Stimulated activated CD8-positive, alpha-beta memory T cell treated with anti-CD3 and anti-CD28 coated beads, Interleukin-2, amount 100 ng/mL, for 1 hour (primary cell): ENCODE results near the gene DMKN.

Experiments used
- DNase-seq, 2 donors: peaks; one replicate each; pipeline ENCODE4 v3.0.0-alpha.2; 2020; ENCODE audit warnings: low read depth in 2 of 2

DMKN gene

DNA sequence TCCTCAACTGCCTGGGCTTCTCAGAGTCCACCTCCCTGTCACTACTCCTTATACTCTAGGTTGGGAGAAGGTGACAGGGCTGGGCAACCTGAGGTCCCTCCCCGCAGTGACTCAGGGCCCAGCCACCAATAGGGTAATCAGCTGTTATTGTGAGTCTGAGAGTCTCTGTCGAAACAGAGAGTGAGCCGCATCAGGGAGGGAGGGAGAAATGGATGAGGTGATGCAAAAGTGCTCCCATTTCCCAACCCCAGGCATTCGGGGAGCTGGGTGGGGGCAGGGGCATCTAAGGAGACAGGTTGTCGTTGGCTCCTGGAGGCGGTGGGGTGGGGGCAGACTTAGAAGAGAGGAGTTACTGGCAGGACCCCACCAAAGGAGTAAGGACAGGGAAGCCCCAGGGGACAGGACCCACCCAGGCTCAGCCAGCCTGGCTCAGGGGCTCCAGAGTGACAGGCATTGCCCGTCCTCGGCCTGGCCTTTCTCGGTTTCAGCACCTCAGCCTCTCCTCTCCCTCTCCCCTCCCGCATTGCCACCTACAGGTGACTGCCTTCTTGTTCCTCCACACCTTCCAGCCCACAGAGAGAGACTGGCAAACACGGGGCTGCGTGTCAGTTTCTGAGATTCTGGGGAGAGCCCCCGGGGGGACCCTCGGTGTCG, at the start of gene DMKN:
TSS of gene DMKN (minus strand) at position 22 of the 654 bp plus-strand sequence. CDS start 174 bp downstream, outside the sequence.
- no peak for DNase-seq

- DNase-seq: no peak
These were observed 49.3 kb upstream of the DMKN start for GRCh38 chr19:35562776-35563175.

- DNase-seq: no peak
These were observed 48.9 kb upstream of the DMKN start for GRCh38 chr19:35562336-35562735.

DNA sequence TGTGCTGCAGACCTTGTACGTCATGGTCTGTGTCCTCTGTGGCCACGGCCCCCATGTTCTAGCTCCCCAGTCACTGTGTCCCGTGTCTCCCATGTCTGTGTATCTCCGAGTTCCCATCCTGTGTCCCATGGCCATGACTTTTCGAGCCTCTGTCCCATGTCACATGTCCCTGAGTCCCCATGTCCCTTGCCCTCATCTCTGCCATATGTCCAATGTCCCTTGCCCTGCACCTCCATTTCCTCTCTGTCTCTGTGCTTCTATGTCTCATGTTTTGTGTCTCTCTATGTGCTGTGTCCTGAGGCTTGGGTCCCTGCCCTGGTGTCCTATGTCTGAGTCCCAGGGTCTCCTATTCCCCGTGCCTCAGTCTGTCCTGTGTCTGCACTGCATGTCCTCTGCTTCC, 48.0 kb upstream of the DMKN start:
- no peak for DNase-seq

DNA sequence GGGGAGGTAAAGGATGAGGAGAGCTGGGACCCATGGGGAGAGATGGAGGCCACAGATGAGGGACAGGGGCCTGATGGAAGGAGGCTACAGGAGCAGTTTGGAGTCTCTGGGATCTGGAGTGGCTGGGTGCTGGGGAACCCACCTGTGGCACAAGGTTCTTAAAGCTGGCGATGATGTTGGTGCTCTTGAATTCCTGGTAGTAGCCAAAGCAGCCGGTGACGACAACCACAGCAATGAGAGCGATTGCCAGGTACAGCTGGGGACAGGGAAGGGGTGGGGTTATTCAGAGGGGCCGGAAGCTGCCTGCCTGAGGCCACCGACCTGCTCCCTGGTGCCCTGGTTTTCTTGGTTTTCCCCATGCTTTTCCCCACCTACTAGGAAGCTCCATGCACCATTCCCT, 47.2 kb upstream of the DMKN start:
- DNase-seq: no peak

GRCh38 chr19:35560271-35560670, 46.8 kb upstream of the DMKN start:
- DNase-seq: no peak

- DNase-seq: no peak
These were observed 46.3 kb upstream of the DMKN start for GRCh38 chr19:35559781-35560180.

- no peak for DNase-seq
These were observed 45.8 kb upstream of the DMKN start for GRCh38 chr19:35559281-35559659.

DNA sequence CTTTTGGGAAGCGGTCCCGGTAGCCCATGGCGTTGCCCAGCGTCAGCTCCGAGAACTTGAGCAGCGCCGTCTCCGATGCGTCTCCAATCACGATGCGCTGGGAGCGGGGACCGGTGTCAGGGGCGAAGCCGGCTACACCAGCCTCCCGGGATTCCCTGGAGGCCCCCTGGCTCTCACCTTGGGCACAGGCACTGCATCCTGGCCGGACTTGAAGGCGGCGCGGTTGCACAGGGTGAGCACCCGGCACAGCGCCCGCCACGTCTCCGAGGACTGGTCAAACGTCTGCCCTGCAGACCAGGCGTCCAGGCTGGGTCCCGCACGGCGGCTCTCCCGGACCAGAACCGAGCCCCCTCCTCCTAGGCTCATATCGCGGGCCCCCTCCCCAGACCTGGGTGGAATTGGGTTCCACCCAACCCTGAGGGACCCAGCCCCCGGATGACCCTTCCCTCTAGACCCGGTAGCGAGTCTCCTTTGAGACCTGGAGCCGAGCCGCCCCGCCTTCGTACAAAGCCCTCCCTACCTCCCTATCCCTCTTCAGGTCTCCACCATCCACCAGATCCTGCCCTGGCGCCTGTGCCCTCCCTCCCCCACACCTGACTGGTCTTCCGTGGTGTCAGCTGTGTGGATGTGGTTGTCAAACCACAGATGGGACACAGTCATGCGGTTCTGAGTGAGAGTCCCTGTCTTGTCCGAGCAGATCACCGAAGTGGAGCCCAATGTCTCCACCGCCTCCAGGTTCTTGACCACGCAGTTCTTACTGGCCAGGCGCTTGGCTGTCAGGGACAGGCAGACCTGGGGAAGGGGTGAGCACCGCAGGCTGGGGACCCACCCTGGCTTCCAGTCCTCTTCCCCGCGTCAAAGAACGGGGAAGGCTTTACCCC, 45.2 kb upstream of the DMKN start:
- DNase-seq: no peak

DNA sequence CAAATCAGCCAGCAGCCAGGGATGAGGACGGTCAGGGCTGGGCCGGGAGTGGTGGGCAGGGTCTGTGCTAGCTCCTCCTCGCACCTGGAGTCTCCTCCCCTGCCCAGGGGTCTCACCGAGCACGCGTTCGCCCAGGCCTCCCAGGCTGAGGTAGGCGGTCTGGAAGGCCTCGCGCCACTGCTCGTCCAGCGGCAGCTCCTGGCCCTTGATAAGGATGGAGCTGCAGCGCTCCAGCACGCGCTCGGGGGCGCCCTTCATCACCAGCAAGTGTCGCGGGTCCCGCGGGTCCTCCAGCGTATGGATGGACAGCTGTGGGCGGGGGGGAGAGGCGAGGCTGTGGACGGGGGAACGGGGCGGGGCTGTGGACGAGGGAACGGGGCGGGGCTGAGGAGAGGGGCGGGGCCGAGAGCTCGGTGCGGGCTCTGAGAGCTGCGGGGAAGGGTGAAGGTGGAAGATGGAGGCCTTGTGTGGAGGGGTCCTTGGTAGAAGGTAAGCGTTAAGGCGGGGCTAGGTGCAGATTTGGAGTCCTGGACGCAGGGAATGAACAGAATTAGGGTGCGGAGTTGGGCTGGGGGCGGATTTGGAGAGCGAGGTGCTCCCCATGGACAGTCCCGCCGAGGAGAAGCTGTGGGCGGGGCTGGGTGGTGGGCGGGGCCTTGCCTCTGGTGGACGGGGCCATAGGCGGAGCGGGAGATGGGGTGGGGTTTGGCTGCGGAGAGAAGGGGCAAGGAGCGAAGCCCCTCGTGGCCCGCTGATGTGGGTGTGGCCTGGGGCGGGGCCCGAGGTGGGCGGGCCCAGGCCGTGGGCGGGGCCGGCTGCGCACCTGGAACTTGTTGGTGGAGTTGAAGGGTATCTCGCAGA, 44.3 kb upstream of the DMKN start:
- DNase-seq: peak in 1 of 2 donors; percentile 26

GRCh38 chr19:35556846-35557538, 43.5 kb upstream of the DMKN start:
- no peak for DNase-seq

DNA sequence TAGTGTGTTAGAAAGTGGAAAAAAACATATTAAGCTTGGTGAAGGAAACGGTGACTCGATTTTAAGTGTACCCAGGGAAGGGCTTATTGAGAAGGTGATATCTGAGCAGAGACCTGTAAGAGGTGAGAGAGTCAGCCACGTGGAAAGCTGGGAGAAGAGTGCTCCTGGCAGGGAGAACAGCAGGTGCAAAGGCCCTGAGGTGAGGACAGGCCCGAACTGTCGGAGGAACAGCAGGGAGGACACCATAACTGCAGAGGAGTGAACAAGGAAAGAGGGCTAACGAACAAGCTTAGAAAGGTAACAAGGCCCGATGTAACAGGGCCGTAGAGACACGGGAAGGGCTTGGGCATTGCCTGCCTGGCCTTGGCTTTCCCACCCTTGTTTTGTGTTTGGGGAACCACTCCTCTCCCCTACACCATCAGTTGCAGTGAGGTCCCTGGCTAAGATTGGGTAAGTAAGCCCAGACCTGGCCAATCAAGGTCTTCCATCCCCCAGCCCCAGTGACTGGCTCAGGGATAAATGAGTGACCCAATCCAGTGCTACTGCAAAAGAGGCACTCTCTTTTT, 42.7 kb upstream of the DMKN start:
- no peak for DNase-seq

DNA sequence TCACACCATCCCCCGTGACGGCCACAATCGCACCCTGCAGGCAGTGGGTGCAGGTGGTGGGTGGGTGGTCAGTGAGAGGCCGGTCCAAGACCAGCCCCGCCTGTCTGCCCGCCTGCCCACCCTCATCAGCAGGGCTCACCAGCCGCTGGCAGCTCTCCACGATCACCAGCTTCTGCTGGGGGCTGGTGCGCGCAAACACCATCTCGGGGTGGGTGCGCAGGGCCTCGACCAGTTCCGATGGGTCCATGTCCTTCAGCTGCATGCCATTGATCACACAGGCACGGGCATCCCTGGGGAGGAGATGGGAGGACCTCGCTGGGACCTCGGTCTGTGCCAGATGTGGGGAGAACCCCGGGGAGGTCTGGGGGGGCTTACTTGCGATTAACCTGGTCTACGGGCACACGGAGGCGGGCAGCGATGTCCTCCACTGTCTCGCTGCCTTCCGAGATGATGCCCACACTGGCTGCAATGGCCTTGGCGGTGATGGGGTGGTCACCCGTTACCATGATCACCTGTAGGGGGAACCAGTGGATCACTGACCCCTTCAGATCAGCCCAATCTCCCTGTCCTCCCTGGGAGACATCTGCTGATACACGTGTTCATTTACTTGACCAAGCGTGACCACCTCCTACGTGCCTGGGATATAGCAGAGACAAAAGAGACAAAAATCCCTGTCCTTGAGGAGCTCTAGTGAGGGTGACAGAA, 42.0 kb upstream of the DMKN start:
- no peak for DNase-seq

GRCh38 chr19:35554076-35554475, 40.6 kb upstream of the DMKN start:
- DNase-seq: no peak

DNA sequence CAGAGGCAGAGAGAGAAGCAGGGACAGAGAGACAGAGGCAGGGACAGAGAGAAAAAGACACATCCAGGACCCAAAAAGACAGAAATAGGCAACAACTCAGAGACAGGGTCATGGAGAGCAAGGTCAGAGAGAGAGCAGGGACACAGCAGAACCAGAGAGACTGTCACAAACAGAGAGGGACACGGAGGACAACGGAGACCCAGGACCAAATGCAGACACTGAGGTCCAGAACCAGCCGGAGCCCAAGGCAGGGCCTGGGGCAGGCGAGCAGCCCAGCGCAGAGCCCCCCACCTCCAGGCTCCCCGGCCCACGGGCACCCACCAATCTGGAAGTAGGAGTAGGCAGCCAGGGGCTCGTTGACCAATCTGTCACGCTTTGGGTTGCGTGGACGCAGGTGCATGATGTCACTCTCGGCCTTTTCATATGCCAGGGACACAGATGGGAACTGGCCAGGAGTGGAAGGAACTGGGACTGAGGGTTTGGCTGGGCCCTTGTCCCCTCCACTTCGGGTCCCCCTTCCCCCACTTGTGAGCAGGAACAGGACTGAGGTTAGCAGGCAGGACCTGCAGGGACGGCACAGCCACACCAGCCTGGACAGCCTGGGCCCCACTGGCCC, 40.0 kb upstream of the DMKN start:
- no peak for DNase-seq

GRCh38 chr19:35552534-35553384, 39.3 kb upstream of the DMKN start:
- DNase-seq: no peak

DNA sequence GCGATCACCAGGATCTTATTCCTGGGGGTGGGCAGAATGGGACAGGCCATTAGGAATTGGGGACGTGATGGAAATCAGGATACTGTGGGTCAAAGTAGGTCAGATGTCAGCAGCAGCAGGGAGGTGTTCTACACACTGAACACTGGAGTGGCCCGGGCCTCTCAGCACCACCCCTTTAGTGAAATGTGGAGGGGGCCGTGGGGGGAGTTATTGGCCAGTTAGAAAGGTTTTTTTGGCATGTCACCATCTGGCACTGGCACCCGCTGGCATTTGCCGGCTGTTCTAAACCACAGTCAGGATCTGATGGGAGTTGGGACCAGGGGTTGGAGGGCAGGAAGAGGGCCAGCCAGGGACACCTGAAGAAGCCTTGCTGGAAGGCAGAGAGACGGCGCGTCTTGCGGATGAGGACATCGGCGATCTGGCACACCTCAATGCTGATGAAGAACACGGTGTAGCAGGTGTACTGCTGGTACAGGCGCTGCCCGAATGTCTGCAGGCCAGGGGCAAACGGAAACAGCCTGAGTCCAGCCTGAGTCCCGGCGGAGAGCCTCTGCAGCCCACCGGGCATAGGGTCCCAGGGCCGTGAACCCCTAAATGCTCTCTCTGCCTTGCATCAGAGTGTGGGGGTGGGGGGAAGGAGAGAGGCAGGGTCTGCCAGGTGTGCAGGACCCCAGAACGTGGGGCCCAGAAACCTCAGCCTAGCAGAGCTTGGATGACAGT, 37.8 kb upstream of the DMKN start:
- DNase-seq: no peak

DNA sequence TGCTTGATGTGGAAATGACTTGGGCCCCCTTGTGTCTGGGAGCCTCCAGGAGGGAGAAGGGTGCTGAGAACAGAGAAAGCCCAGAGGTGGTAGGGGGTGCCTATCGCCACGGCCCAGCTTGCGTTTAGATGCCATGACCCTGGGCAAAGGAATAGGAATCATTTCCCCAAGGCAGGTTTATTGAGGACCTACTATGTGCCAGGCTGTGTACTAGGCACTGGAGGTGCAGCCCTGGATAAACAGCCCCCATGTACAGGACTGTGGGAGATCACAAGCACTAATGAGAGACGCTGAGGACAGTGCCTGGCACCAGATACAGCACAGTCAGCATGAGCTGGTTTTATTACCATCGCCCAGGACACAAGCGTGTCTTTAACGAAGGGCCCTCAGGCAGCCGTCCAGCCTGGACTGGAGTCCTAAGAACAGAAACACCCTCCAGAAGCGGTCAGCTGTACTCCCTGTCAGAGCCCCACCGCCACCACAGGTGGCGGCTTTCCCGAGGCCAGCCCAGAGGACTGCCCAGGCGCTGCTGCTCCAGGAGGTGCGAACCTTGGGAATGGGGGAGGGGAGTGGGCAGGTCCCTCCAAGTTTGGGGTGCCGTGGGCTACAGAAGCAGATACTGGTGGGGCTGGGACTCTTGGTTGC, 36.6 kb upstream of the DMKN start:
- no peak for DNase-seq
